Hematopoietic multipotent progenitor cell treated with erythropoietin and hydrocortisone succinate and interleukin-3 and kit ligand, for 17 days (in vitro differentiated cells): ENCODE measurements around the gene TANC1.

Experiments used
- DNase-seq: peaks from one replicate; pipeline ENCODE4 v3.0.0-alpha.2; 2015; ENCODE audit warnings: low spot score

Gene TANC1

DNA sequence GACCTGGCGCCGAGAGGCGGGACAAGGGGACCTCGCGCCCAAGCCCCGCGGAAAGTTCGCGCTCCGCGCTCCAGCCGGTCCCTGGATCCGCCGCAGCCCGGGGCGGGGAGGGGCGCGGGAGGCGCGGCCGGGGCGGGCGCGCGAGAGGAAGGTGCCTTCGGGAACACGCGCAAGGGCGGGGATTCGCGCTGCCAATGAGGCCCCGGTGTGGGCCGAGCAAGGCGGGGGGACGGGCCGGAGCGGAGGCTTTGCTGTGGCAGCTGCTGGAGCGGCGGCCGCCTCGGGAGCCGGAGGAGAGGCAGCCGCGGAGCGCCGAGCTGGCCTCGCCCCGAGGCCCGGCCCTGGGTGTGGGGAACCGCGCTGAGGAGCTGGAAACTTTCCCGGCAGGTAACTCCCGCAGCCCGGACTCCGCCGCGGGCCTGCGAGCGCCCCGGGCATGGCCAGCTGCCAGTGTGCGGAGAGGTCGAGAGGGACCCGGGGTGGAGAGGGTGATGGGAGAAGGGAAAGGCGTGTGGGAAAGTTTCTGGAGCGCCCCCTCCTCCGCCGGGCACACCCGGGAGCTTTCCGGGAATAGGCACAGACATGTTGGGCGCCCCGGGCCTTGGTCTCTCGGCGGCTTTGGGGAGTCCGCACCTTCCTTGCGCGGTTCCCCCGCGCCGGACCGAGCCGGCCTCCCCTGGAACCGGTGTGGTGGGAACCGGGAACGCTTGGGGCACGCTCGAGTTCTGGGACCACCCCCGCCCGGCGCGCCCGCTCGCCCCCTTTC is at the start of gene TANC1:
TANC1 (plus strand) TSS at position 245 of the 766 bp plus-strand sequence. CDS start 97,271 bp downstream, outside the sequence.
- peak; percentile 48 for DNase-seq

DNA sequence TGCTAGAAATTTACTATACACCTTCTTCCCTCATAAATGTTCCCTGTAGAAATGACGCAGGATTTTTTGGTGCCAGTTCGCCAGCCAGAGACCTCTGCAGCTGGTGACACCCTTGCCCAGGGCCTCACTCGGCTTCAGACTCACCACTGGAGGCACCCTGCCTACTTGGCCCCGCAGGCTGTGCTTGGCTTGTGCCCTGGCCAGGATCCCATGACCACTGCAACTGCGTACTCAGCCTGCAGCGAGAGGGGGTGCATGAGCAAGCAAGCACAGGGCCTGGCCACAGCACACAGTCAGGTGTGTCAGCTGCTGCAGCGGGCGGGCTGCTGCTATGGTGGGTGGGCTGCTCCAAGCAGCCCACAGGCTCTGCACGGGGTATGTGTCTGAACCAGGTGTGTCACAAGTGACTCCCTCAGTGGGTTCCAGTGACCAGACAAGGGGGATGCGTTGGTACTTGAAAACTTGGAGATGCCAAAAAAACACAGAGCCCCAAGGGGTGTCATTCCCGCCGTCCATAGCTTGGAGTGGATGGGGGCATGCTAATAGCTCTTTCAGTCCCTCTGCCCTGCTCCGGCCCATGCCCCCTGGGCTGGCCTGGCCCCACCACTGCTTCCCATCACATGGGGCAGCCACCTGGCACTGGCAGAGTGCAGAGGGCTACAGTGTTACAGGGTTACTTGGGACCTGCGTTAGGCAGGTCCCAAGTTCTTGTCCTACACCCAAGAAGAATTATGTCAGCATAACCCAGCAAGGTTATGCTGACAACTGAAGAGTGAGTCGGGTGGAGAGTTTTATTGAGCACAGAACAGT is 46.6 kb upstream of the TANC1 start:
- no peak for DNase-seq

DNA sequence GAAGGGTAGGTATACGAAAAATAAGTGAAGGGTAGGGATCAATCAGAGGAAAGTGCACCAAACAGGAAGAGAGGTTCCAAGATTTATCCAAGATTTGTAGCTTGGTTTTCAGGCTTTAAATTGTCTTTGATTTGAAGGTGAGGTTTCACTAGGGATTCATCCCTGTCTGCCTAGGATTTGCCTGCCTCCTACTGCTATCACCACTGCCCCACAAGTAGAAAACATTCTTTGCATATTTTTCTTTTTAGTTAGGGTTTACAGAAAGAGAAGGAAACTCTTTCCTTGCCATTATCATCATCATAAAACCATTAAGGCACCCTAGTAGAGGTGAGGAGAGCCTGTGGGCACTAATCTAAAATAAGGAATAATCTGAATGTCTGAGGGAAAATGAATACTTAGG is 45.8 kb upstream of the TANC1 start:
- no peak for DNase-seq

DNA sequence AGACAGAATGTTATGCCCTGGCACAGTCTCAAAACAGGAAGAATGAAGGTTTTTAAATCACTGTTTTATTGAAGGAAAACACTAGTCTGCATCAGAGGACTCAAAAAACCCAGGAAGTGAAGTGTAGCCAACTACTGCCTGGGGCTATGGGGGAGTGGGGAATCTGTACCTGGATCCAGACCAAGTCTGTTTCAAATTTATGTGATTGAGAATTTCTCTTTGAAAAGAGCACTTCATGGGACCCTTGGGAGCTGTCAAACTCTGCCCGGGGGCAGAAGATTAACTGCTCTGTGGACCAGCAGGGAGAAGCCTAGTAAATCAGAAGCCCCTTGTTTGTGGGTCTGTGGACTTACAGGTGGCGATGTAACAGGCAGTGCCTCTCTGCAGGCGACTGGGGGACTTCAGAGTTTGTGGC is 45.3 kb upstream of the TANC1 start:
- no peak for DNase-seq

DNA sequence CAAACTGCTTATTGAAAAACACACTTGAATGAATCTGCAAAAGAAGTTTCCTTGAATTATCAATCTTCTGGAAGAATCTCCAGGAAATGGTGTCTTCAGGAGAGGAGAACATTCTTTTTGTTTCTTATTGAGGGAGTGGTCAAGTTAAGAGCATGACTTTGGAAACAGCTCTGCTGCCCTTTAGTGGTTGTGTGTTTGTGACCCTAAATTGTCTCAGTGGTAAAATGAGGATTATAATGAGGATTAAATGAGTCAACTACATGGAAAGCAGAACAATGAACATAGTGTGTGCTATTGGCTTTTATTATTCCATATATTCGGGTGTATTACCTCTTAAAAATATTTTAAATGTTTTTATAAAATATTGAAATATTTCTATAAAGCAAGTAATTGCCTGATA is 44.8 kb upstream of the TANC1 start:
- no peak for DNase-seq

DNA sequence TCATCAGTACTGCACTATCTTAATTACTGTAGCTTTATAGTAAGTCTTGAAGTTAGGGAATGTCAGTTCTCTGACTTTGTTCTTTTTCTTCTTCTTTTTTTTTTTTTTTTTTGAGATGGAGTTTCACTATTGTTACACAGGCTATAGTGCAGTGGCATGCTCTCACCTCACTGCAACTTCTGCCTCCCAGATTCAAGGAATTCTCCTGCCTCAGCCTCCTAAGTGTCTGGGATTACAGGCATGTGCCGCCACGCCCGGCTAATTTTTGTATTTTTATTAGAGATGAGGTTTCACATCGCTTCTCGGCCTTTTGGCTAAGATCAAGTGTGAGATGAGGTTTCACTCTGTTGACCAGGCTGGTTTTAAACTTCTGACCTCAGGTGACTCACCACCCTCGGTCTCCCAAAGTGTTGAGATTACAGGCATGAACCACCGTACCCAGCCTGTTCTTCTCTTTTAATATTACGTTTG is 41.9 kb upstream of the TANC1 start:
- DNase-seq = no peak

DNA sequence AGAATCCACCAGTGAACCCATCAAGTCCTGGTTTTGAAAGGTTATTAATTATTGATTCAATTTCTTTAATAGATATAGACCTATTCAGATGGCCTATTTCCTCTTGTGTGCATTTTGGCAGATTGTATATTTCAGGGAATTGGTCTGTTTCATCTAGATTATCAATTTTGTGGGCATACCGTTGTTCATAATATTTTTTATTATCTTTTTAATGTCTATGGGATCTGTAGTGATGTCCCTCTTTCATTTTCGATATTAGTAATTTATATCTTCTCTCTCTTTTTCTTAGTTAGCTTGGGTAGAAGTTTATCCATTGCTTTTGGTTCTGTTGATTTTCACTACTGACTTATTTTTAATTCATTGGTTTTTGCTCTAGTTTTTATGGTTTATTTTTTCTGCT is 39.9 kb upstream of the TANC1 start:
- no peak for DNase-seq

DNA sequence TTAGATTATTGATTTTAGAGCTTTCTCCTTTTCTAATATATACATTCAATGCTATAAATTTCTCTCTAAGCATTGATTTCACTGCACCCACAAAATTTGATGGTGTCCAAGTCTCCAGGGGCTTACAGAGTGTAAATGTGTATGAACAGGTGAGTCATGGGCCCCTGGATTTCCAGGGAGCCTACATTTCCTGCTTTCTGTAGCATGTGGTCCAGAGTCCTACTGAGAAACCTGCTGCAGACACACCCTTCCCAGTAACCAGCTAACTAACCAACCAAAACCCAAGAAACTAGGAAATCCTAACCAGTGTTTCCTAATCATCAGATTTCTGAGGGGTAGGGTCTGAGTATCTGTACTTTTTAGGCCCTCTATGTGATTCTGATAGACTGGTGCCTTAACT is 39.5 kb upstream of the TANC1 start:
- no peak for DNase-seq

DNA sequence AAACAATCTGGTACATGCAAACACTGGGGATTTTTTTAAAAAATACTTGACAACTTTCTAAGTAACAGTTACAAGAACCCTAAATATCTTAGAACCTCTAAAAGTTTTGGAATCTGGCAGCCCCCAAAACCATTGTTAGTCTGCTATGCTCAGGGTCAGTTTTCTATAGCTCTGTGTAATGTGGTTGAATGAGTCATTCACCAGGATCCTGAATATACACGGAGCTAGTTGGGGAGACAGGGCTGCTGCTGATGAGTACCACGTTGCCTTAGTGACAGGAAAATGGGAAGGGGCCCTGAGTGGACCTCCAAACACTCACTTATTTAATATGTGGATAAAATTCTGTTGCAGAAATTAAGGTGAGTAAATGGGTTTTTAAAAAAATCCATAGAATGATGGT is 36.9 kb upstream of the TANC1 start:
- DNase-seq = no peak

DNA sequence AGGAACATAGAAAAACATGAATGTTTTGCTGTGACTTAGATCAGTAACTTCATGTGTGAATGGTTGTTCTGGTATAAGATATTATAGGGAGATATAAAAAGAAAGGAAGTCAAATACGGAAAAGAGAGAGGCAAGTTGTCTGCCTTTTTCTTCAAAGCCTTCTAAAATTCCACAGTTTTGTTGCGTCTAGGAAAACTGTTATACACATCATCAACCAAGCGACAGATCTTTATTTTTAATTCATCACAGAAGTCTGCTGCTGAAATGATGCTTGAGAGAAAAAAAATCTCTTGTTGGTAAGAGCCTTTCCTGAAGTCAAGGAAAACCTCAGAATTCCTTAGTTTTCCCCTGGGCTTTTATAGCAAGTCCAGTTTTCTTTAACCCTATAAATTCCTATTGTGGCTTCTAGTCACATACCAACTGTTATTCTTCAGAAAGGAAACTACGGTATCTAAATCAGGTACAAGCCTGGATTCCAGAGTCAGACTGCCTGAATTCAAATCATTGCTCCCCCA is 36.3 kb upstream of the TANC1 start:
- DNase-seq = no peak

DNA sequence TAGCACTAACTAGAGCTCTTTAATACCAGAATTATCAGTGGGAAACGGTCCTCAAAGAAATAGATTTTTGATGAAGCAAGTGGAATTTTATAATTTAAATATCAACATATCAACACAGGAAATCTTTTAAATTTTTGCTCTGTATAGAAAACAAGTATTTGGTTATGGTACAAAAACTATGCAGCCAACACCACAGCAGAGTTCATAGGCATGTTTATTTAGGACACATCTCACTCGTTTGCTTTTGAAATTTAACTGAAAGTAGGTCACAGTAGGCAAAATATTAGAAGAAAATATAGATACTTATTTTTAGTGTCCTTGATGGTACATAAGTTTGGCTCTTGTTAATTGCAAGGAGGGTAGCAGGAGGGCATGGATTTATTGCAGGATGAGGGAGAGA is 34.3 kb upstream of the TANC1 start:
- DNase-seq = no peak

DNA sequence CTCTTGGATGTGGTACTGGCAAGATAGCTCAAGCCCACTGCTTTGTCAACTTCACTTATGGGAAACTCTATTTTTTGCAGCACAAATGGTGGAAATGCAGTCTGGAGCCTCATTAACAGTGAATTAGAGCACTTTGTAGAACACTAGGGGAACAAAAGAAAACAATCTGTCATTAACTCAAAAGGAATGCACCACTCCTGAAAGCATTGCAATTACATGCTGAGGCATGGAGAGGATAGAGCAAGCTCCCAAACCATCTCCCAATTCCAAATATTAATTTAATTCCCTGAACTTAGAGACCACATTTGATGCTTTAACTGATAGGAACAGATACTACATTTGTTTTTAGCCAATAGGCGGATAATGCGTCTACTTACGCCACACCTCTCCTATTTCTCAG is 32.8 kb upstream of the TANC1 start:
- DNase-seq = no peak

DNA sequence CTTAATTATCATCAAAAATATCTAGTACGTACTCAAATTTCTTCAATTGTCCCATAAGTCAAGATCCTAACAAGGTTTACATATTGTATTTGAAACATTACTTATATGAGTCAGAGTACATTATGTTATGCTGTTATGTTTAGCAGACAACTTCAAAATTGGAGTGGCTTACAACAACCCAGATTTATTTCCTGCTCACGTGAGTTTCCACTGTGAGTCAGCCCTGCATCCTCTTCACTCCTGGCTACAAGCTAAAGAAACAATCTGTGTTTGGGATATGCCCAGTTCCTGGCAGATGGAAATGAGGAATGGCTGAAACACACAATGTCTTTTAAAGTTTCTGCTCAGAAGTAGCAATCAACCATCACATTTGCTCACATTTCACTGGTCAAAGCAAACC is 31.5 kb upstream of the TANC1 start:
- DNase-seq = no peak

DNA sequence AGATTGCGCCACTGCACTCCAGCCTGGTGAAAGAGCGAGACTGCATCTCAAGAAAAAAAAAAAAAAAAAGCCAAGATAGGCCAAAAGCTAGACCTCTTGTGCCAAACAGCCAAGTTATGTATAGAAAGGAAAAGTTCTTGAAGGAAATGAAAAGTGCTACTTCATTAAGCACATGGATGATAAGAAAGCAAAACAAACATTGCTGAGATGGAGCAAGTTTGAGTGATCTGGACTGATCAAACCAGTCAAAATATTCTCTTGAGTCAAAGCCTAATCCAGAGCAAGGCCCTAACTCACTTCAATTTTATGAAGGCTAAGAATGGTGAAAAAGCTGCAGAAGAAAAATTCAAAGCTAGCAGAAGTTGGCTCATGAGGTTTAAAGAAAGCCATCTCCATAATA is 28.1 kb upstream of the TANC1 start:
- DNase-seq = no peak

DNA sequence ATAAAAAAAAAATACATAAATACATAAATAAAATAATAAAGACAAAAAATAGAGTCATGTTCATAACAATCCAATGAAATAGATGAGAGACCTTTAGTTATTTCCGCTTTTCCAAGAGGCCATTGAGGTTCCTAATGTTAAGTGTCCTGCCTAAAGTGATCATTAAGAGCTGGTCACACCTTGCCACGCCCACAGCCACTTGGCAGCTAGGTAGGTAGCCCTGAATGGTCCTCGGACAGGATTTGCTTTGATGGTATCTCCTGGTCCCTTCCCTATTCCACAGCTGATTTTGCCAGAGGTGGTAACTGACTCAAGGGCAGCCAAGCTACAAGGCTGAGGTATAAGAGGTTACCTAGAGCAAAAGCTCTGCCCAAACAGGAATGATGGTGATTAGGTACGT is 24.5 kb upstream of the TANC1 start:
- no peak for DNase-seq

DNA sequence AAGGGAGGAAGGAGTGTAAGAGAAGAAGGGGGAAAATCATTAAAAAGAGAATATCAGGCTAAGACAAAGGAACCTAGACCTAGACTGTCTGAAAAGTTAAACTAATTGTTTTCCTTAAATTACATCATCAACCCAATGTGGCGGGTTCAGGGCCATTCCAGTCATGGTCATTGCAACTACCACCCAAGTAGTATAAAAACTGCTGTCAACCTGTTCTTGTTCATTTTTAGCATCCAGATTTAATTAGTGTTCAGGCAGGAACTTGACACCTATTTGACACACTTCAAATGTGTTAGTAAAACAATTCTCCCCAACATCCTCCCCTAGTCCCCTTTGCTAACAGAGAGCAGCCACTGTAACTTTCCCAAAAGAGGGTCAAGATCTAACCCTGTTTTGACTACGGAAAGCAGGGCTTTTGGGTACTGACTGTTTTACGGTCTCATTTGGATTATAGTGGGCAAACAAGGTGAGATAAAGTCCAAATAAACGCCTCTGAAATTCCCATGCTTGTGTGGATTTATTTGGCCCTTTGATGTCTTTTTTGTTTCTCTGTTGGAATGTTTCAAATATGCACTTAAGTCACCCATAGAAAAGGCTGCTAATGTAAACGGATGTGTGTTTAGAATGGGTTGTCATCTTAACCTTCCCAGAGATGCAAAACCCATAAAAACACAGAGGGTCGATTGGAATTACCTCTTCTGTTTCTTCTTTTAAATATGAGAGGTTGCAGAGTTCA is 19.3 kb upstream of the TANC1 start:
- no peak for DNase-seq

DNA sequence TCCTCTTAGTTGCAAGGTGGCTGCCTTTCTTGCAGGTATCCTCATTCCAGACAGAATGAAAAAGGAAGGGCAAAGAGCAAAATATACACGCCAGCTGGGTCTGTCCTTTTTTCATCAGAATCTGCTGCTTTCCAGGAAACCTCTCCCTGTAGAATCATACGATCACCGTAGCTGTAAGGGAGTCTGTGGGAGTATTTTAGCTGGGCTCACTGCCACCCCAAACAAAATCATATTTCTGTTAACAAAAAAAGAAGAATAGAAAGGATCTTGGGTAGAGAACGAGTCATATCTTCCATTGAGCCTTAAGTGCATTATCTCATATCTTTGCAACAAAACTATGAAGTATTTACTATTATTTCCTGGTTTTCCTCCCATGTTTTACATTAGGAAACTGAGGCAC is 15.0 kb upstream of the TANC1 start:
- DNase-seq = no peak

DNA sequence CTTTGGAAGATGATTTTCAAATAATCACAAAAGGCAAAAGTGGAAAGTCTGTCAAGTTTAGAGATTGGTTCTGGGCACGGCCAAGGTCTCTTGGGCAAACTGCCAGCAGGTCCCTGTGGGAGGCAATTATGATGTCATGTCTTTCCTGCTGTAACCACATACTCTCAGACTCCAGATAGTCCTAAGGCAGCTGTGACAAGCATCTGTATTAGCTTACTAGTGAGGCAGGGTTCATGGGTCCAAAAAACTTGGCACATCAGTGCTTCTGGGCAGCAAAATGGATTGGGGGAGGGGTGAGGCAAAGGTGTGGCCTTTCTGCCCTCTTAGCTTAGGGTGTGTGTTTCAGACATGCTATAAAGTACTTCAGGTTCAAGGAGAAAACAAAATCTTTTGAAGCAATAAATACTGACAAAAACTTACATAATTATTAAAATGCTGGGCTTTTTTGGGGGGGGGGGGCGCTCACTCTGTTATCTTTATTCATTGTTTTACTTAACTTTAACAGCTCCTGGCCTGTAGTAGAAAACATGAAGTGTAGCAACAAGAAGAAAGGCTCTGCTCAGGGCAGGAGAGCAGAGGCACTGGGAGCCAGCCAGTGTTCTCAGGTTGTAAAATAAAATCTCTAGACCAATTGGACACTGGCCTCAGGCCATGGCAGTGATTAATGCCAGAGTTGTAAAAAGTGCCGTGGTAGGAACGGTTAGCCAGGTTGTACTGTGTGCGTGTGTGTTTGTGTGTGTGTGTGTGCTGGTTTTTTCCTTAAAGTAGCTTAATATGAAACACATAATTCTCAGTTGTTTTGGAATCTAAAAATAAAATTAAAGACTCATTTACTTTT is 14.3 kb upstream of the TANC1 start:
- DNase-seq = no peak

DNA sequence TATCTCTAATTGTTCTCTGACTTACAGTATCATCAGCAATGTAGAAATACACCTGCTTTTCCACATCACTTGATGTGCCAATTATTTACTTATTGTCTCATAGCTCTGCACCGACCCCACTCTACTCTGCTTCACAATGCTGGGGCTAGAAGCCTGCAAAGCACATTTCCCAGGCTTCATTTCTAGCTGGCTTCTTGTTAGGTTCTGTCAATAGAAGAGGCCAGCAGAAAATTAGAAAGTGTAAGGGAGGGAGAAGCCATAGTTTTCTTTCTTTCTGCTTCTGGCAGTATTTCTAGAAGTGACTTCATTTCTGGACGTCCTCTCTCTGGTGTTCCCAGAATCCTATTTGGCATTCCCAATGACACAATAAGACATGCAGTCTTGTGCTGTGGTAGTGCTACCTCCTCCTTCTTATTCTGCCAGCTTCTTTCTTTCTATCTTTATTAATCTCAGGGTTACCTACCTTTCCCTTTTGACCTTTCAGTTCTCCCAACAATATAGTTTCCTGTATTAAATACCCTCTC is 12.5 kb upstream of the TANC1 start:
- DNase-seq = no peak

DNA sequence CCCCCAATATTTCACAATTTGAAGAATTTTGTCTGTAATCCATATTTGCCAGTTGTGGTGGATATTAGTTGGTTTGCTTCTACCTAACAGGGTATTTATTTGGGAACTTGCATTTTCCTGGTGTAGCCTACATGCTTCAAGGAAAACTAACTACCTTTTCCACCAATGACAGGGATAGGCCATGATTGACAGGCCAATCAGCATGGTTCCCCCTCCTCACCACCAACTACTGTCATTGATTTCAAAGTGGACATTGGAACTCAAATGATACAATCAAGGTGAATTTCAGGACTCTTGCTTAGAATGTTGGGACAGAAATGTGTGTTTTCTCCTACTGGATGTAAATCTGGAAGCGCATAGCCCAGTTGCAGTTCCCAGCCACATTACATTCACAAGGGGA is 10.1 kb upstream of the TANC1 start:
- DNase-seq = no peak

DNA sequence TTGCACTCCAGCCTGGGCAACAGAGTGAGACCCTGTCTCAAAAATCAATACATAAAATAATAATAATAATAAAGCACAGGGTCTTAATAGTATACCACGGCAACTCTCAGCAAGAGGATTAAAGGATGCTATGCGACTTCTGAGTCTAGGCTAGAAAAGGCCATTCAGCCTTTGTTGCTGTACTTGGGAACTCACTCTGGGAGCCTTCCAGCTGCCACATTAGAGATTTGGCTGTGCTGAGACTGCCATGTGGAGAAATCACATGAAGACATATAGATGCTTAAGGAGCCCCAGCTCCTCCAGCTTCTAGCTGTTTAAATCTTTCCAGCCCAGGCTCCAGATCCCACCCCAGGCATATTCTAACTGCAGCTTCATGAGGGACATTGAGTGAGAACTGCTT is 8.2 kb upstream of the TANC1 start:
- DNase-seq = no peak
